ENCODE data around the gene HMCN2. TPM values are rescaled to one million over a fixed set of nuclear protein-coding genes. Genes with fewer than 3 reads are reported as not detected.

HMCN2 gene
- total RNA-seq, 1 experiment from 2014 or later = 5.6 TPM

- TF ChIP-seq CDX4 (CRISPR knock-in tag; IDR thresholded peaks at IDR 0.05; ENCODE audit: borderline replicate concordance) (no peak), ZBTB43 (CRISPR knock-in tag; IDR thresholded peaks at IDR 0.05) (no peak), PRRX2 (CRISPR knock-in tag; IDR thresholded peaks at IDR 0.05) (no peak), ZSCAN18 (CRISPR knock-in tag; IDR thresholded peaks at IDR 0.05) (no peak)
Observed at GRCh38 chr9:130406278-130406895, 140.8 kb downstream of the HMCN2 start (continued).

GRCh38 chr9:130407916-130408663 lies 142.5 kb downstream of the HMCN2 start:
- ChIA-PET CTCF (interaction anchor here (0.8 to 1.3 kb wide), 2 partner anchors 25 to 55 kb away, joined by 3 read pairs; no protein-coding TSS in a partner anchor), POLR2A (no interaction called here)
- no peaks in the 10 kb centered on the region for H3K4me1 Mint-ChIP-seq
- ATAC-seq (no peak), DNase-seq (ENCODE audit: low spot score) (no peak)
- no peak overlapping the region for H3K4me3 Mint-ChIP-seq
- H3K9me3 Mint-ChIP-seq = 0 out of 2 replicates have a peak, but pooled peaks cover 3% of the 10 kb centered on the region
- TF ChIP-seq GRHL2 (CRISPR knock-in tag; IDR thresholded peaks at IDR 0.05; ENCODE audit: insufficient replicate concordance, severe bottlenecking) (no peak), E2F4 (CRISPR knock-in tag; IDR thresholded peaks at IDR 0.05; ENCODE audit: borderline replicate concordance, low read depth) (no peak), TEAD4 (CRISPR knock-in tag; IDR thresholded peaks at IDR 0.05) (no peak), TEAD1 (CRISPR knock-in tag; IDR thresholded peaks at IDR 0.05) (no peak), ATF1 (CRISPR knock-in tag; IDR thresholded peaks at IDR 0.05) (no peak), NR2C2 (CRISPR knock-in tag; IDR thresholded peaks at IDR 0.05) (no peak), ZNF512 (CRISPR knock-in tag; IDR thresholded peaks at IDR 0.05; ENCODE audit: borderline replicate concordance) (no peak), ETV6 (CRISPR knock-in tag; IDR thresholded peaks at IDR 0.05) (no peak), GABPB1 (CRISPR knock-in tag; IDR thresholded peaks at IDR 0.05) (no peak), MXD4 (CRISPR knock-in tag; IDR thresholded peaks at IDR 0.05; ENCODE audit: borderline replicate concordance) (no peak), ESRRA (CRISPR knock-in tag; IDR thresholded peaks at IDR 0.05; ENCODE audit: borderline replicate concordance) (no peak), SP1 (CRISPR knock-in tag; conservative IDR thresholded peaks at IDR 0.05) (no peak), ZNF416 (CRISPR knock-in tag; IDR thresholded peaks at IDR 0.05) (no peak), MLX (CRISPR knock-in tag; IDR thresholded peaks at IDR 0.05) (no peak), ERG (CRISPR knock-in tag; IDR thresholded peaks at IDR 0.05) (no peak), PRDM15 (CRISPR knock-in tag; IDR thresholded peaks at IDR 0.05) (no peak)
- H3K27me3 Mint-ChIP-seq (ENCODE audit: low read depth) = no peaks in the 10 kb centered on the region
- no peak overlapping the region for H3K27ac Mint-ChIP-seq
- H3K36me3 Mint-ChIP-seq = no peaks in the 10 kb centered on the region

All from WTC11 (cell line).